Renal cortical epithelial cell (primary cell): ENCODE results near the gene SLC50A1. TPM values are rescaled to one million over a fixed set of nuclear protein-coding genes. Genes with fewer than 3 reads are reported as not detected.

Experiments
- DNase-seq: peaks from one replicate; pipeline ENCODE4 v3.0.0-alpha.2; 2011; ENCODE audit warnings: low read depth
- total RNA-seq: library from RNA; depleted of rRNA; stranded (reverse); fragments of >200 nt; gene quantifications from 2 replicates; pipeline ENCODE4 v1.2.3, GENCODE V29; 2014

Gene SLC50A1
- total RNA-seq, 1 donor from 2014 or later, result 16.7 TPM

- no peak for DNase-seq
Measured at GRCh38 chr1:155170101-155170785, 34.6 kb downstream of the SLC50A1 start.

GRCh38 chr1:155170806-155171205, 35.2 kb downstream of the SLC50A1 start:
- DNase-seq, result no peak

GRCh38 chr1:155171836-155172731, 36.4 kb downstream of the SLC50A1 start:
- no peak for DNase-seq

GRCh38 chr1:155172732-155173477, 37.3 kb downstream of the SLC50A1 start, which contains the start of gene KRTCAP2:
Gene KRTCAP2 (minus strand): TSS chr1:155173304. CDS start chr1:155173224, 80 bp downstream.
- peak; percentile 90 for DNase-seq

GRCh38 chr1:155173478-155174323, 38.0 kb downstream of the SLC50A1 start, which contains the start of gene TRIM46:
Gene TRIM46 (plus strand): TSS chr1:155173849. CDS start chr1:155173967, 118 bp downstream.
- no peak for DNase-seq

GRCh38 chr1:155174324-155175280, 39.0 kb downstream of the SLC50A1 start:
- no peak for DNase-seq

- no peak for DNase-seq
Measured at GRCh38 chr1:155175281-155175926, 39.8 kb downstream of the SLC50A1 start.

GRCh38 chr1:155175927-155176371, 40.3 kb downstream of the SLC50A1 start:
- DNase-seq, result no peak

GRCh38 chr1:155176544-155177071, 41.0 kb downstream of the SLC50A1 start:
- peak; percentile 66 for DNase-seq

- no peak for DNase-seq
Measured at GRCh38 chr1:155177192-155177917, 41.7 kb downstream of the SLC50A1 start.

GRCh38 chr1:155177918-155178281, 42.2 kb downstream of the SLC50A1 start:
- DNase-seq, result no peak

- DNase-seq, result no peak
Measured at GRCh38 chr1:155178441-155179111, 42.9 kb downstream of the SLC50A1 start.

- no peak for DNase-seq
Measured at GRCh38 chr1:155179112-155180031, 43.7 kb downstream of the SLC50A1 start.

- no peak for DNase-seq
Measured at GRCh38 chr1:155181371-155182051, 45.9 kb downstream of the SLC50A1 start.

GRCh38 chr1:155182052-155182550, 46.4 kb downstream of the SLC50A1 start:
- DNase-seq, result no peak

GRCh38 chr1:155183775-155184221, 48.1 kb downstream of the SLC50A1 start:
- no peak for DNase-seq
